Activated gamma-delta T cell (primary cell): ENCODE results near the gene EFCAB14.
"Not testable (repeated sequence)": the region's sequence is repeated elsewhere in the genome, so short reads cannot be mapped to it uniquely, and the experiment has no call there.

Source experiments
- DNase-seq: peaks from one replicate; lab custom pipeline; 2025; lab: John Stamatoyannopoulos, UW

EFCAB14 gene

GRCh38 chr1:46723901-46724300 lies 5.0 kb upstream of the EFCAB14 start:
- DNase-seq, result no peak

- DNase-seq, result no peak
These were observed 2.8 kb upstream of the EFCAB14 start for GRCh38 chr1:46721686-46722205.

- no peak for DNase-seq
These were observed 2.3 kb upstream of the EFCAB14 start for GRCh38 chr1:46721204-46721603.

- DNase-seq, result not testable (repeated sequence)
These were observed 1.4 kb upstream of the EFCAB14 start for GRCh38 chr1:46720319-46720718.

- no peak for DNase-seq
These were observed 775 bp upstream of the EFCAB14 start for GRCh38 chr1:46719689-46720088.

GRCh38 chr1:46718340-46718726 lies 581 bp downstream of the EFCAB14 start:
- DNase-seq, result no peak

- no peak for DNase-seq
These were observed 1.3 kb downstream of the EFCAB14 start for GRCh38 chr1:46717654-46718053.

GRCh38 chr1:46714976-46715375 lies 3.9 kb downstream of the EFCAB14 start:
- DNase-seq, result no peak

- no peak for DNase-seq
These were observed 10.8 kb downstream of the EFCAB14 start for GRCh38 chr1:46708121-46708520.

GRCh38 chr1:46705408-46705807 lies 13.5 kb downstream of the EFCAB14 start:
- DNase-seq, result no peak

- no peak for DNase-seq
These were observed 14.8 kb downstream of the EFCAB14 start for GRCh38 chr1:46703927-46704641.

GRCh38 chr1:46699666-46700065 lies 19.2 kb downstream of the EFCAB14 start:
- DNase-seq, result no peak

GRCh38 chr1:46697053-46697452 lies 21.9 kb downstream of the EFCAB14 start:
- no peak for DNase-seq

- not testable (repeated sequence) for DNase-seq
These were observed 24.2 kb downstream of the EFCAB14 start for GRCh38 chr1:46694676-46695075.

GRCh38 chr1:46692811-46693770 lies 25.8 kb downstream of the EFCAB14 start:
- no peak for DNase-seq

GRCh38 chr1:46691997-46692790 lies 26.7 kb downstream of the EFCAB14 start:
- no peak for DNase-seq

- no peak for DNase-seq
These were observed 27.9 kb downstream of the EFCAB14 start for GRCh38 chr1:46690931-46691421.

- DNase-seq, result no peak
These were observed 29.0 kb downstream of the EFCAB14 start for GRCh38 chr1:46689897-46690296.

- DNase-seq, result no peak
These were observed 29.6 kb downstream of the EFCAB14 start for GRCh38 chr1:46689356-46689755.

GRCh38 chr1:46687921-46688509 lies 30.9 kb downstream of the EFCAB14 start:
- DNase-seq, result no peak

GRCh38 chr1:46687093-46687659 lies 31.7 kb downstream of the EFCAB14 start:
- DNase-seq, result no peak
